ENCODE results near the gene CLCNKA. TPM values are rescaled to one million over a fixed set of nuclear protein-coding genes. Genes with fewer than 3 reads are reported as not detected.
A peak's percentile ranks its signal among the peaks of the same experiment; 100 is the strongest.
"Not testable (repeated sequence)": the region's sequence is repeated elsewhere in the genome, so short reads cannot be mapped to it uniquely, and the experiment has no call there.

The CLCNKA gene
- total and polyA plus RNA-seq, 2 experiments from 2014 or later: 12.8 to 16.3 TPM

DNA sequence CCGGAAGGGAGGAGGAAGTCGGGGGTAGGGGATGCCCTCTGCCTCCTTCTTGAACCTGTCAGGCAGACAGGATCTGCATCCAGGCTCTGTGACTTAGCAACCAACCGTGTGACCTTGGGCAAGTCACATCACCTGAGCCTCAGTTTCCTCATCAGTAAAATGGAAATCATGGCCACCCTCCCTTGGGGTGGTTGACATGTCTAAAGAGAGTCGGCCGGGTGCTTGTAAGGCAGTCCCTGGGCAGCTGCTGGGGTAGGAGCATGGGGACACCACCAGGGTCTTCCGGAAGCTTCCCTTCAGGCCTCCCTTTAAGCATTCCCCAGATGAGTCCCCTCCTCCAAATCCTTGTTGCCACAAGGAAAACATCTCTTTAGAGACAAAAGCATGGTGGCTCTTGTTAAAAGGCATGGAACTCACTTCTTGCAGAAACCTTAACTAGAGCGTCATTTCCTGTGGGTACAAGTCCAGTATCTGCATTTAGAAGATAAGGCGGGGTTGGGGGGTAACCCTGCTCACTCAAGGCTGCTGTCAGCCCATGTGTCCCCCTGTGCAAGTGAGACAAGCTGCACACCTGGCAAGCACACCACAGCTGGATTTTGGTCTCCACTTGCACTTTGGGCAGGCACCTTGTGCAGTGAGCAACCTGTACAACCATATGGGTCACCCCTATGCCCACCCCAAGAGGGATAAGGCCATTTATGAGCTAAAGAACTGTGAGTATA, 32.1 kb downstream of the CLCNKA start:
- Histone ChIP-seq H3K36me3 (no peaks in the 10 kb centered on the region), H3K27ac (no peak overlapping the region), H3K4me3 (no peak overlapping the region), H3K9me3 (ENCODE audit: low read depth) (no peaks in the 10 kb centered on the region), H3K27me3 (no peaks in the 10 kb centered on the region), H3K4me1 (ENCODE audit: low read depth) (peaks cover 9% of the 10 kb centered on the region)
- TF ChIP-seq, protein P1, sequence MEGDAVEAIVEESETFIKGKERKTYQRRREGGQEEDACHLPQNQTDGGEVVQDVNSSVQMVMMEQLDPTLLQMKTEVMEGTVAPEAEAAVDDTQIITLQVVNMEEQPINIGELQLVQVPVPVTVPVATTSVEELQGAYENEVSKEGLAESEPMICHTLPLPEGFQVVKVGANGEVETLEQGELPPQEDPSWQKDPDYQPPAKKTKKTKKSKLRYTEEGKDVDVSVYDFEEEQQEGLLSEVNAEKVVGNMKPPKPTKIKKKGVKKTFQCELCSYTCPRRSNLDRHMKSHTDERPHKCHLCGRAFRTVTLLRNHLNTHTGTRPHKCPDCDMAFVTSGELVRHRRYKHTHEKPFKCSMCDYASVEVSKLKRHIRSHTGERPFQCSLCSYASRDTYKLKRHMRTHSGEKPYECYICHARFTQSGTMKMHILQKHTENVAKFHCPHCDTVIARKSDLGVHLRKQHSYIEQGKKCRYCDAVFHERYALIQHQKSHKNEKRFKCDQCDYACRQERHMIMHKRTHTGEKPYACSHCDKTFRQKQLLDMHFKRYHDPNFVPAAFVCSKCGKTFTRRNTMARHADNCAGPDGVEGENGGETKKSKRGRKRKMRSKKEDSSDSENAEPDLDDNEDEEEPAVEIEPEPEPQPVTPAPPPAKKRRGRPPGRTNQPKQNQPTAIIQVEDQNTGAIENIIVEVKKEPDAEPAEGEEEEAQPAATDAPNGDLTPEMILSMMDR (IDR thresholded peaks at IDR 0.05; ENCODE audit: low read depth, low read length): no peak
- DNase-seq (ENCODE audit: low read depth in 1 of 2, low spot score in 1 of 2): no peak

DNA sequence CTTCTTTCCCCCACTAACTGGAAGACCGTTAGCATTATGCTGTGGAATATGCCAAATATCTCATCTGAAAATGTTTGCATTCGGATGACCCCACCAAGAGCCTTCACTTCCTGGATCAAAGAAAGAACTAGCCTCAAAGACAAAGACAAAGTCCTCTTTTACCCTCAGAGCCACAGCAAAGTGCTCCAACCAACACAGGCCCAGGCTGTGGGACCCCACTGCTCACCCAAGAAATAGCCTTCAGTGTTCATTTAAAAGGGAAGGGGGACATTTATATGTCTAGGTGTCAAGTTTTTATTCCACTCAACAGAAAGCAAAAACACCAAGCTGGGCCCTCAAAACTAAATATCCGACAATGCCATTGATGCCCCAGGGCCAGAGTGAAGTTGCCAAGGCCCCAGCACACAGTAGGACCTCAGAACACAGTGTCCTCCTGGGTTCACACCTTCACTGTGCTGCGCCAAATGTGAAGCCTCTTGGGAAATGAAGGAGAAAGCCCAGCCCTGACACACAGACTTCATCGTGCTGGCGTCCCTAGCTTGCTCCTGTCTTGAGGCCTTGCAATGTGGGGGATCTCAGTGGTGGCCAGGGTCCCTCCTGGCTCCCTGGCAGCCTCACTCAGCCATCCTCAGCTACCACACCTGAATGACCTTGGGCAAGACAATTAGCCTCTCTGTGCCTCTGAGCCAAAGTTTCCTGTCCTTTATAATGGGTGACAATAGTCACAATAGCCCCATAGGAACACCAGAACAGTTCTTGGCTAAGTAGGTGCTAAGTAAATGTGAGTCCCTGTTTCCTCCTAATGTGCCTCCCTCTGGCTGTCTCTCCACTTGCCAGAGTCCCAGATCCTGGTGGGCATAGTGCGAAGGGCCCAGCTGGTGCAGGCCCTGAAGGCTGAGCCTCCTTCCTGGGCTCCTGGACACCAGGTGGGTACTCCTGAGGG, 33.0 kb downstream of the CLCNKA start:
- DNase-seq (ENCODE audit: low read depth in 1 of 2, low spot score in 1 of 2): no peak
- Histone ChIP-seq H3K9me3 (ENCODE audit: low read depth) (no peaks in the 10 kb centered on the region), H3K36me3 (no peaks in the 10 kb centered on the region), H3K4me1 (ENCODE audit: low read depth) (peaks cover 7% of the 10 kb centered on the region), H3K4me3 (no peak overlapping the region), H3K27ac (no peak overlapping the region), H3K27me3 (no peaks in the 10 kb centered on the region)
- TF ChIP-seq, protein P1 (IDR thresholded peaks at IDR 0.05; ENCODE audit: low read depth, low read length): no peak

DNA sequence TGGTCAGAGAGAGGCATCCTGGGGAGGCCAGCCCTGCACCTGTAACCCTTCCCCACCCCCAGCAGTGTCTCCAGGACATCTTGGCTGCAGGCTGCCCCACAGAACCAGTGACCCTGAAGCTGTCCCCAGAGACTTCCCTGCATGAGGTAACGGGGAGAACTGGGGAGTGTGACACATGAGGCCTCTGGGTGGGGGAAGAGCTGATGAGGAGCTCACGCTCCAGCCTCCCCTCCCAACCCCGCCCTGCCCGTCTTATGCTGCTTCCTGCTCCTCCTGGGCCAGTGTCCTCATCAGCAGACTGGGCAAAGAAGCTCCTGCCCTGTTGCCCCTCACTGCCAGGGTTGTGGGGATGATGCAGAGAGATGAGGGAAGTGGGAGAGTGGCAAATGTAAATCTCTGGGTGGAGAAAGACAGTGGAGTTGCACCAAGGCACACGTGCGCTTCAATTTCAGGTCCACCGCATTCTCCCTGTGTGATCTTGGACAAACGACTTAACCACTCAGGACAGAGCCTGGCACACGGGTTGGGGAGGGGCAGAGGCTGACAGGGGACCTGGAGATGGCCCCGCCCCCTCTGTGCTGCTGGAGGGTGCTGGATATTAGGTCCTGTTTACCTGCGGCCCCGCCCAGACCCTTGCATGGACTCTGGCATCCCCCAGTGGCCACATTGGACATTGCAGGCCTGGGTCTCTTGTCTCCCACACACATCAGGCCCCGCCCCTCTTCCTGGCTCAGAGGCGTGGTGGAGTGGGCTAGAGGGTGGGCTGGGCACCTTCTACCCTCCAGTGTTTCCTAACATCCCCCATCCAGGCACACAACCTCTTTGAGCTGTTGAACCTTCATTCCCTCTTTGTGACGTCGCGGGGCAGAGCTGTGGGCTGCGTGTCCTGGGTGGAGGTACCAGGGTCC, 34.0 kb downstream of the CLCNKA start:
- Histone ChIP-seq H3K4me1 (ENCODE audit: low read depth) (no peaks in the 10 kb centered on the region), H3K27me3 (no peaks in the 10 kb centered on the region), H3K9me3 (ENCODE audit: low read depth) (no peaks in the 10 kb centered on the region), H3K36me3 (no peaks in the 10 kb centered on the region), H3K4me3 (no peak overlapping the region), H3K27ac (no peak overlapping the region)
- peak; percentile 79 to 93 for DNase-seq (ENCODE audit: low read depth in 1 of 2, low spot score in 1 of 2)
- TF ChIP-seq, protein P1 (IDR thresholded peaks at IDR 0.05; ENCODE audit: low read depth, low read length): peak; percentile 88

DNA sequence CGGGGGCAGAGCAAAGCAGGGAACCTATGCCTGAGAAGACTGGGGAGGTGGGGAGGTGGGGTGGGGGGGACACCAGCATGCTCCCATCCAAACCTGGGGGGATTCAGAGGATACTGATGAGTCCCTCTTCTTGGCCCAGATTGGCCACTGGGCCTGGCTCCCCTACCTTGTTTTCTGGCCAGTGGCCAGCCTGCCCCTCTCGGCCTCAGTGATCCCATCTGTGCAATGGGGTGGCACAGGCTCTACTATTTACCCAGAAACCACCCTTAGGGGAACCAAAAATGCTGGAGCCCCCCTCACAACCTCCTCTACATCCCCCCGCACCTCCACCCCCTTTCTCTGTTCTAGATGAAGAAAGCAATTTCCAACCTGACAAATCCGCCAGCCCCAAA, 34.7 kb downstream of the CLCNKA start:
- H3K36me3 ChIP-seq; H3K4me3 ChIP-seq; H3K27me3 ChIP-seq; H3K27ac ChIP-seq; H3K9me3 ChIP-seq (ENCODE audit: low read depth); DNase-seq (ENCODE audit: low read depth in 1 of 2, low spot score in 1 of 2); H3K4me1 ChIP-seq (ENCODE audit: low read depth): not testable (repeated sequence)

DNA sequence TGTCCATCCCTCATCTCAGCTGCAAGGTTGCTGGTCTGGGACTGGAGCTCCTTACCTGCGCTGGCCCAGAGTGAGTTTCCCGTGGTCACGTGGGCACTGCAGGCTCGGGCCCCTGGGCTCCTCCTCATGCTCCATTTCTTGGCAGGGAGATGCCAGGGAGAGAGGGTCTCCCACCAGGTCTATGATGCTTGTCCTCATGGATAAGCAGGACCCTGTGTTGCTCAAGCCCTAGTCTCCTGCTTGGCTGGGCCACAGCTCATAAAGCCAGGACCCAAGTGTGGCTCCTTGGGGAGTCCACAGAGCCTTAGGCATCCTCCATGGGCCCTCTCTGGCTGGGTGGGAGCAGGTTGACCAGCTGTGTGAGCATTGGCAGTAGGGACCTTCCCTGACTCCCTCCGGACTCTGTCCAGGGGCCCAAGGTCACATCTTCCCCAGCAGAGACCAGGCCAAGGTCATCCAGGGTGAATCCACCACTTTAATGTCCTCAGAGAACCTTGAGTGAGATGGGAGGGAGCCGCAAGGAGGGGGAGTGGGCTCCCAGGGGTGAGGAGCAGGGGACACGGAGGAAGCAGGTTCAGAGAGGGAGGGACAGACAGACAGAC, 35.6 kb downstream of the CLCNKA start:
- DNase-seq (ENCODE audit: low read depth in 1 of 2, low spot score in 1 of 2); H3K4me1 ChIP-seq (ENCODE audit: low read depth); H3K4me3 ChIP-seq; H3K36me3 ChIP-seq; H3K27ac ChIP-seq; H3K27me3 ChIP-seq; H3K9me3 ChIP-seq (ENCODE audit: low read depth): not testable (repeated sequence)

DNA sequence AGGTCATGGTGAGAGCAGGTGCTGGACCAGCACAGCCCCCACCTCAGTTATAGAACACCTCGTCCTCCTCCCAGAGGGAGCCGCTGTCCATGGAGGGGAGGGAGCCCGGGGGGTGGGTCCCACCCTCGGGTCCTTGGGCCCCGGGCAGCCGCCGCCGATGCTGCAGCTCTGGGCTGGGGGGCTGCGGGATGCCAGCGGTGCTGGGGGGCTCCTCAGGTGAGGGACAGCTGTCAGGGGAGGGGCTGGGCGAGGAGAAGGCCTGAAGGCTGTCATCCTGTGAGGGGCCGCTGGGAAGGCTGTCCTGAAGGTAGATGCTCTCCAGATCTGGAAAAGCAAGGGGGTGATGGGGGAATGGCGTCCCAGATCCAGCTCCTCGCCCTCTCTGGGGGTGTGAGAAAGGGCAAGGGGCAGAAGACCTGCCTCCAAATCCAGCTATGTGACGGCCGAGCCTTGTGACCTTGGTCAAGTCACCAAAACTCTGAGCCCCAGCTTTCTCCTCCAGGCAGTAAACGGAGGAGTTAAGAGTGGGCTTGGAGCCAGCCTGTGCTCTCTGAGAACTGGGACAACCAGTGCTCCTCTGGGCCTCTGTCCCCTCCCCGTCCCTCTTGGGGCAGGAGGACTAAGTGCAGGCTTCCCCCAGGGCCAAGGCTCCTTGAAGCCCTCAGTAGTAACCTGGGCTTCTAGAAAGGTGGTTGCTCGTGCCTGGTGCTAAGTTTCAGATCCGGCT, 36.7 kb downstream of the CLCNKA start:
- not testable (repeated sequence) for H3K36me3 ChIP-seq; DNase-seq (ENCODE audit: low read depth in 1 of 2, low spot score in 1 of 2); H3K4me1 ChIP-seq (ENCODE audit: low read depth); H3K27me3 ChIP-seq; H3K27ac ChIP-seq; H3K9me3 ChIP-seq (ENCODE audit: low read depth); H3K4me3 ChIP-seq
